K562 (cell line): ENCODE measurements around the gene LAMTOR1.
A peak's percentile ranks its signal among the peaks of the same experiment; 100 is the strongest.

ENCODE experiments used
- CEBPZ ChIP-seq: fragments of 150-350 bp; IDR thresholded peaks from 2 replicates; pipeline ENCODE4 v1.6.1; 2014; ENCODE audit warnings: low read depth, mild to moderate bottlenecking, low read length, borderline replicate concordance
- KDM1A ChIP-seq, 2 experiments: fragments of 450-650 bp; IDR thresholded peaks; 2 replicates each; pipeline ENCODE4 v1.6.1; 2016; ENCODE audit warnings: mild to moderate bottlenecking in 2 of 2
- PCBP1 ChIP-seq: fragments of 200-400 bp; formaldehyde crosslinking; IDR thresholded peaks from 2 replicates; pipeline ENCODE4 v1.6.1; 2018; ENCODE audit warnings: mild to moderate bottlenecking, low read depth, low read length; ENCODE audit not compliant: poor library complexity, severe bottlenecking
- RCOR1 ChIP-seq, 2 experiments: IDR thresholded peaks; 2 replicates each; pipeline ENCODE4 v1.6.1; 2012; ENCODE audit warnings: low read depth in 2 of 2, low read length in 2 of 2, borderline replicate concordance in 1 of 2, improper control_type of control experiment in 1 of 2

- peak in 1 of 2 experiments; percentile 32; a peak in 1 of 4 replicates for TF ChIP-seq RCOR1 (IDR thresholded peaks at IDR 0.05; ENCODE audit: borderline replicate concordance in 1 of 2, low read depth in 2 of 2, low read length in 2 of 2)
- TF ChIP-seq PCBP1: no peak
- TF ChIP-seq CEBPZ: peak; percentile 89
- no peak for TF ChIP-seq KDM1A (IDR thresholded peaks at IDR 0.05)
These were observed 9.3 kb upstream of the LAMTOR1 start, which contains the start of gene ANAPC15 for GRCh38 chr11:72112143-72112977.
